IMR-90 (cell line): ENCODE measurements around the gene GSG1L. TPM values are rescaled to one million over a fixed set of nuclear protein-coding genes. Genes with fewer than 3 reads are reported as not detected.

Experiments
- ATAC-seq: fragments of 200-7000 bp; cut with Tn5 transposase; 2 replicates; pipeline ENCODE4 v1.9.1; 2020; ENCODE audit warnings: low read depth, mild to moderate bottlenecking, moderate library complexity
- BruUV-seq: library from RNA; stranded (reverse); fragments of 400-500 nt; replicated peaks from 2 replicates; lab custom pipeline; 2021; lab: Mats Ljungman, UMichigan
- CTCF ChIA-PET: fragments of 300-600 bp; formaldehyde crosslinking; extraction: SDS; loops from one replicate; lab custom pipeline; 2021; ENCODE audit warnings: antibody characterized with exemption; lab: Yijun Ruan, JAX
- POLR2A ChIA-PET: fragments of 300-600 bp; sonication (Branson Sonifier 250); formaldehyde crosslinking; loops from one replicate; lab custom pipeline; 2022; ENCODE audit warnings: antibody characterized with exemption; ENCODE audit not compliant: unreplicated experiment; lab: Charles Lee
- DNase-seq: peaks from one replicate; pipeline ENCODE4 v3.0.0; 2013
- H2AFZ ChIP-seq: replicated peaks from 2 replicates; pipeline ENCODE3; 2013; ENCODE audit warnings: low read length, mild to moderate bottlenecking; ENCODE audit not compliant: poor library complexity
- H2AK5ac ChIP-seq: 2 replicates; pipeline ENCODE4 v1.6.1; 2013; ENCODE audit warnings: low read depth, low read length, inconsistent platforms
- H2AK9ac ChIP-seq: replicated peaks from 2 replicates; pipeline ENCODE3; 2013; ENCODE audit warnings: mild to moderate bottlenecking, low read depth, low read length, moderate library complexity; ENCODE audit not compliant: poor library complexity
- H2BK120ac ChIP-seq: 2 replicates; pipeline ENCODE4 v1.6.1; 2013; ENCODE audit warnings: low read depth, low read length, inconsistent platforms
- H2BK15ac ChIP-seq: 3 replicates; pipeline ENCODE4 v1.6.1; 2013; ENCODE audit warnings: low read depth, low read length, inconsistent platforms
- H2BK20ac ChIP-seq: 2 replicates; pipeline ENCODE4 v1.6.1; 2013; ENCODE audit warnings: low read depth, mild to moderate bottlenecking, inconsistent platforms, low read length, moderate library complexity
- H2BK5ac ChIP-seq: 2 replicates; pipeline ENCODE4 v1.6.1; 2013; ENCODE audit warnings: mild to moderate bottlenecking, low read depth, low read length, inconsistent platforms; ENCODE audit not compliant: poor library complexity, severe bottlenecking
- H3K14ac ChIP-seq: replicated peaks from 2 replicates; pipeline ENCODE4 v1.6.1; 2013; ENCODE audit warnings: low read depth, low read length, inconsistent platforms
- H3K18ac ChIP-seq: 2 replicates; pipeline ENCODE4 v1.6.1; 2013; ENCODE audit warnings: low read depth, low read length, control low read depth
- H3K23ac ChIP-seq: 2 replicates; pipeline ENCODE4 v1.6.1; 2013; ENCODE audit warnings: low read depth, low read length, inconsistent platforms
- H3K27ac ChIP-seq: 2 replicates; pipeline ENCODE4 v1.5.1; 2013; ENCODE audit warnings: mild to moderate bottlenecking, control low read depth, low read length; ENCODE audit not compliant: insufficient read depth
- H3K27me3 ChIP-seq: 2 replicates; pipeline ENCODE4 v1.6.1; 2013; ENCODE audit warnings: low read length; ENCODE audit not compliant: control insufficient read depth, insufficient read depth
- H3K36me3 ChIP-seq: 2 replicates; pipeline ENCODE4 v1.6.1; 2013; ENCODE audit warnings: low read length, mixed read lengths; ENCODE audit not compliant: control insufficient read depth, insufficient read depth
- H3K4ac ChIP-seq: 2 replicates; pipeline ENCODE4 v1.6.1; 2013; ENCODE audit warnings: low read depth, low read length, inconsistent platforms
- H3K4me1 ChIP-seq: 2 replicates; pipeline ENCODE4 v1.6.1; 2013; ENCODE audit warnings: low read length, mixed read lengths; ENCODE audit not compliant: control insufficient read depth, insufficient read depth
- H3K4me2 ChIP-seq: 2 replicates; pipeline ENCODE4 v1.6.1; 2013; ENCODE audit warnings: low read depth, mild to moderate bottlenecking, control low read depth, low read length, moderate library complexity
- H3K4me3 ChIP-seq: 2 replicates; pipeline ENCODE4 v1.5.1; 2013; ENCODE audit warnings: low read depth, mild to moderate bottlenecking, control low read depth, low read length, moderate library complexity; ENCODE audit not compliant: insufficient read depth
- H3K56ac ChIP-seq: 2 replicates; pipeline ENCODE4 v1.6.1; 2013; ENCODE audit warnings: low read length, inconsistent platforms; ENCODE audit not compliant: insufficient read depth; ENCODE audit errors: extremely low read depth
- H3K79me1 ChIP-seq, 2 experiments: 2 replicates each; pipeline ENCODE4 v1.6.1; 2013; ENCODE audit warnings: low read length in 2 of 2, inconsistent platforms in 1 of 2, low read depth in 1 of 2
- H3K9ac ChIP-seq: 2 replicates; pipeline ENCODE4 v1.6.1; 2013; ENCODE audit warnings: low read depth, low read length, control low read depth
- H3K9me1 ChIP-seq: 2 replicates; pipeline ENCODE4 v1.6.1; 2013; ENCODE audit warnings: low read length, inconsistent platforms; ENCODE audit not compliant: insufficient read depth
- H3K9me3 ChIP-seq: 2 replicates; pipeline ENCODE4 v1.6.1; 2013; ENCODE audit warnings: low read length; ENCODE audit not compliant: control insufficient read depth, insufficient read depth
- H4K20me1 ChIP-seq: 2 replicates; pipeline ENCODE4 v1.6.1; 2013; ENCODE audit warnings: low read length, inconsistent platforms; ENCODE audit not compliant: insufficient read depth
- H4K5ac ChIP-seq: 2 replicates; pipeline ENCODE4 v1.6.1; 2013; ENCODE audit warnings: mild to moderate bottlenecking, low read depth, low read length, control low read depth
- H4K8ac ChIP-seq, 2 experiments: 2 replicates each; pipeline ENCODE4 v1.6.1; 2013; ENCODE audit warnings: low read depth in 2 of 2, low read length in 2 of 2, control low read depth in 1 of 2, inconsistent platforms in 1 of 2
- H4K91ac ChIP-seq: 2 replicates; pipeline ENCODE4 v1.6.1; 2013; ENCODE audit warnings: low read depth, low read length, inconsistent platforms; ENCODE audit not compliant: insufficient read depth
- BHLHE40 ChIP-seq: fragments of 150-350 bp; IDR thresholded peaks from 2 replicates; pipeline ENCODE4 v1.6.1; 2016; ENCODE audit warnings: mild to moderate bottlenecking, low read depth, low read length
- MXI1 ChIP-seq: IDR thresholded peaks from 2 replicates; pipeline ENCODE4 v1.6.1; 2012; ENCODE audit warnings: low read depth, mild to moderate bottlenecking, low read length, moderate library complexity, borderline replicate concordance
- NFE2L2 ChIP-seq: fragments of 150-350 bp; IDR thresholded peaks from 2 replicates; pipeline ENCODE4 v1.6.1; 2016; ENCODE audit warnings: low read depth, mild to moderate bottlenecking, low read length
- RAD21 ChIP-seq: IDR thresholded peaks from 2 replicates; pipeline ENCODE4 v1.6.1; 2012; ENCODE audit warnings: low read length, improper control_type of control experiment
- RCOR1 ChIP-seq: IDR thresholded peaks from 2 replicates; pipeline ENCODE4 v1.6.1; 2012; ENCODE audit warnings: mild to moderate bottlenecking, low read length, improper control_type of control experiment; ENCODE audit not compliant: insufficient replicate concordance
- RFX5 ChIP-seq: IDR thresholded peaks from 2 replicates; pipeline ENCODE4 v1.8.0; 2012; ENCODE audit warnings: low read depth, mild to moderate bottlenecking, low read length, moderate library complexity
- WGBS, 2 experiments: methylation state at CpG; one replicate each; pipeline versions ENCODE4 v1.1.5 to v1.1.7; 2013; ENCODE audit warnings: missing lambda C conversion rate in 2 of 2; ENCODE audit not compliant: insufficient read length in 1 of 2; ENCODE audit errors: extremely low coverage in 2 of 2; 5-methylcytosine and 5-hydroxymethylcytosine counted together
- dilution Hi-C: fragments of 300-500 bp; cut with HindIII; formaldehyde crosslinking; loops from one replicate; pipeline ENCODE4 v1.14.3; 2018; ENCODE audit warnings: low sequenced_read_pairs; ENCODE audit not compliant: unreplicated experiment
- in situ Hi-C: fragments of 300-500 bp; cut with MboI; formaldehyde crosslinking; loops from 3 replicates; pipeline ENCODE4 v1.14.3; 2019; ENCODE audit warnings: low sequenced_read_pairs, inconsistent platforms, mixed read lengths
- intact Hi-C: fragments of 100-400 bp; cut with micrococcal nuclease; formaldehyde crosslinking; loops from 2 replicates; pipeline ENCODE4 v1.10.0; 2022
- polyA plus RNA-seq, 3 experiments: library from polyadenylated mRNA; depleted of rRNA; stranded (reverse); fragments of >200 nt; gene quantifications; 2 replicates each; pipeline ENCODE4 v1.2.3, GENCODE V29; 2012; ENCODE audit warnings: low replicate concordance in 1 of 3
- total RNA-seq: library from RNA; depleted of rRNA; stranded (reverse); fragments of >200 nt; gene quantifications from 2 replicates; pipeline ENCODE4 v1.2.3, GENCODE V29; 2012
- TF ChIP-seq, protein P1 (sequence below): fragments of 150-350 bp; IDR thresholded peaks from 2 replicates; pipeline ENCODE4 v1.6.1; 2016; ENCODE audit warnings: low read depth, mild to moderate bottlenecking, low read length, moderate library complexity, borderline replicate concordance
- TF ChIP-seq, protein P2 (sequence below): fragments of 150-350 bp; IDR thresholded peaks from 2 replicates; pipeline ENCODE4 v1.6.1; 2017; ENCODE audit warnings: mild to moderate bottlenecking, antibody characterized with exemption, low read length, low read depth
- TF ChIP-seq, protein P3 (sequence below): conservative IDR thresholded peaks from 2 replicates; pipeline ENCODE4 v1.5.1; 2012; ENCODE audit warnings: mild to moderate bottlenecking, low read depth, low read length, improper control_type of control experiment

The GSG1L gene
- total and polyA plus RNA-seq, 2 of the 4 experiments (the other 2 are of a cell fraction), result not detected

DNA sequence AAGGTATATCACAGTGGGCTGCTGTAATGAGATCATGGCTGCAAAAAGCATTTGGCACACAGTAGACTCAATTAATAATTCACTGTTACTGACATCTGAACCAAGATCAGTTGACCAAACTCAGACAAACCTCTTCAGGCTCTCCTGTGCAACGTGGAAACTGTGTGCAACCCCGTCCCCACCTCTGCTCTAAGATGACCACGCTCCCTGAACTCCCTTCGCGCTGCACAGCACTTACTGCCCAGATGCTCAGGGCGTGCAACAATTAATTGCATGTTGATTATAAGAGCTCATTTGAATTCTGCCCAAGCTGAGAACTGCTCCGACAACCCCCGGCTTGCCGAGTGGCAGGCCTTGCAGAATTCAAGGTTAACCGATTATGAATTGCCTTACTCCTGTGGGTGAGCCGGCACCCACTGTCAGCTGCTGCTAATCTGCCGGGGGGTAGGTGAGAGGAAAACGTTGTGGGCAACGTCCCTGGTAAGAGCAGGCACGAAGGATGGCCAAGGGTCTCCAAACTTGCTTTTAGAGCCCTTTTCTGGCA, 1.3 kb upstream of the GSG1L start (continued):
- TF ChIP-seq, protein P1, sequence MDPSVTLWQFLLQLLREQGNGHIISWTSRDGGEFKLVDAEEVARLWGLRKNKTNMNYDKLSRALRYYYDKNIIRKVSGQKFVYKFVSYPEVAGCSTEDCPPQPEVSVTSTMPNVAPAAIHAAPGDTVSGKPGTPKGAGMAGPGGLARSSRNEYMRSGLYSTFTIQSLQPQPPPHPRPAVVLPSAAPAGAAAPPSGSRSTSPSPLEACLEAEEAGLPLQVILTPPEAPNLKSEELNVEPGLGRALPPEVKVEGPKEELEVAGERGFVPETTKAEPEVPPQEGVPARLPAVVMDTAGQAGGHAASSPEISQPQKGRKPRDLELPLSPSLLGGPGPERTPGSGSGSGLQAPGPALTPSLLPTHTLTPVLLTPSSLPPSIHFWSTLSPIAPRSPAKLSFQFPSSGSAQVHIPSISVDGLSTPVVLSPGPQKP, result no peak
- no peak for TF ChIP-seq RCOR1
- TF ChIP-seq, protein P2, sequence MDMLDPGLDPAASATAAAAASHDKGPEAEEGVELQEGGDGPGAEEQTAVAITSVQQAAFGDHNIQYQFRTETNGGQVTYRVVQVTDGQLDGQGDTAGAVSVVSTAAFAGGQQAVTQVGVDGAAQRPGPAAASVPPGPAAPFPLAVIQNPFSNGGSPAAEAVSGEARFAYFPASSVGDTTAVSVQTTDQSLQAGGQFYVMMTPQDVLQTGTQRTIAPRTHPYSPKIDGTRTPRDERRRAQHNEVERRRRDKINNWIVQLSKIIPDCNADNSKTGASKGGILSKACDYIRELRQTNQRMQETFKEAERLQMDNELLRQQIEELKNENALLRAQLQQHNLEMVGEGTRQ, result no peak

- no peak overlapping the region for H3K18ac ChIP-seq
- 0 out of 2 replicates have a peak, but pooled peaks cover 4% of the 10 kb centered on the region for H3K9me1 ChIP-seq
- H2BK15ac ChIP-seq, result no peak overlapping the region
- H2BK20ac ChIP-seq, result no peak overlapping the region
- ChIA-PET CTCF (no interaction called here), POLR2A (no interaction called here)
- H4K20me1 ChIP-seq, result no peaks in the 10 kb centered on the region
- WGBS, 2 experiments, result no CpG with 5 or more reads among the region's 3 CpGs
- no peak overlapping the region for H4K5ac ChIP-seq
- H4K91ac ChIP-seq, result no peak overlapping the region
- no peak overlapping the region for H3K4ac ChIP-seq
- H3K36me3 ChIP-seq, result no peaks in the 10 kb centered on the region
- BruUV-seq, result no TSS peak
- no peak overlapping the region for H2BK5ac ChIP-seq
- dilution Hi-C loops (no loop called here), in situ Hi-C loops (loop anchor here (10.0 kb wide), 1 partner anchor 279 kb away; no protein-coding TSS in a partner anchor), intact Hi-C loops (no loop called here)
- H3K14ac ChIP-seq, result no peak overlapping the region
- H2AFZ ChIP-seq, result no peak overlapping the region
- no peaks in the 10 kb centered on the region for H3K4me1 ChIP-seq
- H4K8ac ChIP-seq, result no peak overlapping the region
- no peak overlapping the region for H2BK120ac ChIP-seq
- no peaks in the 10 kb centered on the region for H3K79me1 ChIP-seq
- H3K9ac ChIP-seq, result no peak overlapping the region
- peaks cover 68% of the 10 kb centered on the region for H3K27me3 ChIP-seq
- no peak overlapping the region for H3K27ac ChIP-seq
- DNase-seq (no peak), ATAC-seq (no peak)
- no peak overlapping the region for H3K4me2 ChIP-seq
- no peaks in the 10 kb centered on the region for H3K9me3 ChIP-seq
- H2AK5ac ChIP-seq, result no peak overlapping the region
- no peak overlapping the region for H2AK9ac ChIP-seq
- H3K56ac ChIP-seq, result no peak overlapping the region
- H3K4me3 ChIP-seq, result no peak overlapping the region
- H3K23ac ChIP-seq, result no peak overlapping the region
- TF ChIP-seq NFE2L2 (no peak), MXI1 (no peak), BHLHE40 (no peak), RFX5 (no peak), RAD21 (no peak), RCOR1 (no peak)
- TF ChIP-seq, protein P3, sequence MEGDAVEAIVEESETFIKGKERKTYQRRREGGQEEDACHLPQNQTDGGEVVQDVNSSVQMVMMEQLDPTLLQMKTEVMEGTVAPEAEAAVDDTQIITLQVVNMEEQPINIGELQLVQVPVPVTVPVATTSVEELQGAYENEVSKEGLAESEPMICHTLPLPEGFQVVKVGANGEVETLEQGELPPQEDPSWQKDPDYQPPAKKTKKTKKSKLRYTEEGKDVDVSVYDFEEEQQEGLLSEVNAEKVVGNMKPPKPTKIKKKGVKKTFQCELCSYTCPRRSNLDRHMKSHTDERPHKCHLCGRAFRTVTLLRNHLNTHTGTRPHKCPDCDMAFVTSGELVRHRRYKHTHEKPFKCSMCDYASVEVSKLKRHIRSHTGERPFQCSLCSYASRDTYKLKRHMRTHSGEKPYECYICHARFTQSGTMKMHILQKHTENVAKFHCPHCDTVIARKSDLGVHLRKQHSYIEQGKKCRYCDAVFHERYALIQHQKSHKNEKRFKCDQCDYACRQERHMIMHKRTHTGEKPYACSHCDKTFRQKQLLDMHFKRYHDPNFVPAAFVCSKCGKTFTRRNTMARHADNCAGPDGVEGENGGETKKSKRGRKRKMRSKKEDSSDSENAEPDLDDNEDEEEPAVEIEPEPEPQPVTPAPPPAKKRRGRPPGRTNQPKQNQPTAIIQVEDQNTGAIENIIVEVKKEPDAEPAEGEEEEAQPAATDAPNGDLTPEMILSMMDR, result no peak
- TF ChIP-seq, protein P2, result no peak
- TF ChIP-seq, protein P1, result no peak
Measured at GRCh38 chr16:28064150-28064549, 636 bp upstream of the GSG1L start.
